GM21390 (cell line): ENCODE measurements around the gene HOXC11.

ENCODE experiments used
- ATAC-seq: cut with Tn5 transposase; IDR thresholded peaks from one replicate; pipeline ENCODE4 v1.9.1; 2021; ENCODE audit not compliant: unreplicated experiment

The HOXC11 gene

DNA sequence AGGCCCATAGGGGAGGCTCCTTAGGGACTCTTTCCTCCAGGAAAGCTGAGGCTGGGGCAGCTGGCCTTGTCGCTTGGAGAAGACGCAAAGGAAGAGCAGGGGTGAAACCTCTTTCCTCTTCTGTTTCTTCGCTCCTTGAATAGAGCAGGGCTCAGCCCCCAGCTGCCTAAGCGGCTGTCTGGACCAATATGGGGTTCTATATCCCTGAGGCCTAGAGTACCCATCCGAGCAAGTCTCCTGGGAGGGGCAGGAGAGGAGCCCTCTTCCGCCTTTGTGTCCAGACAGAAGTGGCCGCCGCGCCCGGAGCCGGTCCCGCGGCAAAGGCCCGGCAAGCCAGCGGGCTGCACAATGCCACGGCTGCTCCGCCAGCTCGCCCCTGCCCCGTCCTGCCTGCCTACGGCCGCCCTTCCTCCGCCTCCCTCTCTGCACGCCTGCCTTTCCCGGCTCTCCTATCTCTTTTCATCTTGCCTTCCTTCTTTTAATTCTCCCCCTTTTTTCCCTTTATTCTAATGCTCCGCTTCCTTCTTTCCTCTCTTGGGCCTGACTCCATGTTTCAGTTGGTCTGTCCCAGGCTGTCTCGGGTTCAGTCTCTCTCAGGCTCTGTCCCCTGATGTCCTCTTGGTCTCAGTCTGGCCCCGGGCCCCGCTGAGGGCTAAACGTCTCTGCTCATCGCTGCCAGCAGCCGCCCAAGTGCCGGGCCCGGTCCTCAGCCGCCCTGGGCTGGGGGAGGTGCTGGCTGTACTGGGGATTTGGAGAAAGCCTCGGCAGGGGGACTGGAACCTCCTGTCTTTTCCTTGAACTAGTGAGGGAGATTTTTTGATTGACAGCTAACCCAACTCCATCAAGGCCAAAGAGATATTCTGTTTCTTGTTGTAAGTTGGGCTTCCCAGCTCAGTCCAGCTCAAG lies 24.5 kb downstream of the HOXC11 start:
- no peak for ATAC-seq

DNA sequence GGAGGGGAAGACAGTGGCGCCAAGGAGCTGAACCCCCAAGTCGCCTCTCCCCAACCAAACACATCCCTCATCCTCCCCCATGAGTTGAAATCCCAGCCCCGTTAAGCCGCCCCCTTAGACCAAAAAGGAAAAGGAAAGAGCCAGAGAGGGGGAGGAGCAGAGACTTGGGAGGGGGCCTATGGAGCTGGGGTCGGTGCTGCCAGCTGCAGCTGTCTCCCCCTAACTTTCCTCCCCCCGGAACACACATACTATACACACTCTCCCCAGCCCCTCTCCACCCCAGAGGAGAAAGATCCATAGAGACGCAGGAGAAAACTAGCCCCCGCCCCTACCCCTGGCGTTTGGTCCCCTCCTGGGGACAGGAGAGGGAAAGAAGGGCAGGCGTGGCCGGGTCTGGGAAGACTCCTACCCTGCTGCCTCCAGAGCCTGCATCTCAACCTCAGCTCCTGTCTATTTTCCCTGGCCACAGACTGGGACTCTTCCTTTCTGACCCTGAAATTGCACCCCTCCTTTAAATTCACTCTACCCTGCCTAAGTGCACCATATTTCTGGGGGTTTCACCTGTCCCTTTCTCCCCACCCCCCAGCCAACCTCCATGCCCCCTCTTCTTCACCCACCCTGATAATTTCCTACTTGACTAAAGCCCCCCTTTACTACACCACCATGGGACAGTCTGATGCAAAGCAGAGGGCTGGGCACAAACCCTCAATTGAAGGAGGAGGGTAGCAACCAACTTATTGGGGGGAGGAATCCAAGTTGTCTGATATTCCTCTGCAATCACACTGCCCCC lies 25.4 kb downstream of the HOXC11 start:
- ATAC-seq, result no peak

DNA sequence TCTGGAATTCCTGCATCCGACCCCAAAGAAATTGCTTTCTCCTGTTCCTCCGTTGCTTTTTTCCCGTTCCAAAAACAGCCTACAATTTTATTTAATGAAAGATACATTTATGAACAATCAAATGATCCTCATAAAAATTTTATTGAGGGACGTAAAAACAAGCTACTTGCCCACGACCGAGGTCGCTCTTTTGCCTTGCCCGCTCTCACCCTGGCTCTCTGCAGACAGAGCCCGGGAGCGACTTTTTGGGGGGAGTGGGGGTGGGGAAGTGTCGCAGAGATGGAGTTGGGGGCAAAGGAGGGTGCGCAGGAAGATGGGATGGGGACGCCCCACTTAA lies 25.9 kb downstream of the HOXC11 start:
- no peak for ATAC-seq

DNA sequence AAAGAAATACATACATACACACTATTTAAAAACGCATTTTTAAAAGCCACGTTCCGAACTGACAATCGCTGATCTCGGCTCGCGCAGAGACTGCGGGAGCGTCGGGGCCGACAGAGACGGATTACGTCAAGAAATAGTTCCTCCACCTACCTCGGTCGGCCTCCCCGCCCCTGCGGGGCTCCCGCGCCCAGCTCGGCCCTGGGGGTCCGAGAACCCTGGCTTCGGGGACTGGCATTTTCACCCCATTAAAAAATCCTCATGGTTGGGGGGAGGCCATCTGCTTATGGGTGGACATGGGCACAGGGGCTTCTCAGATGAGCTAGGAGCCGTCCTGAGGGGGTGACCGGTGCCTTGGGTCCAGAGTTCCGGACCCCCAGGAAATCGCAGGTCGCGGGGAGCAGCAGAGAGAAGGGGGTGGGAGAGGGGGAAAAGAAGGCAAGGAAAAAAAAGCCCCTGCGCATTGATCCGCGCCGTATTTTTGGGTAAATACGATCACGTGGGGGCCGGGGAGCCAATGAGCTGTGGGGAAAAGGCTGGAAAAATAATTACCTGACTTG lies 26.7 kb downstream of the HOXC11 start:
- ATAC-seq, result no peak

DNA sequence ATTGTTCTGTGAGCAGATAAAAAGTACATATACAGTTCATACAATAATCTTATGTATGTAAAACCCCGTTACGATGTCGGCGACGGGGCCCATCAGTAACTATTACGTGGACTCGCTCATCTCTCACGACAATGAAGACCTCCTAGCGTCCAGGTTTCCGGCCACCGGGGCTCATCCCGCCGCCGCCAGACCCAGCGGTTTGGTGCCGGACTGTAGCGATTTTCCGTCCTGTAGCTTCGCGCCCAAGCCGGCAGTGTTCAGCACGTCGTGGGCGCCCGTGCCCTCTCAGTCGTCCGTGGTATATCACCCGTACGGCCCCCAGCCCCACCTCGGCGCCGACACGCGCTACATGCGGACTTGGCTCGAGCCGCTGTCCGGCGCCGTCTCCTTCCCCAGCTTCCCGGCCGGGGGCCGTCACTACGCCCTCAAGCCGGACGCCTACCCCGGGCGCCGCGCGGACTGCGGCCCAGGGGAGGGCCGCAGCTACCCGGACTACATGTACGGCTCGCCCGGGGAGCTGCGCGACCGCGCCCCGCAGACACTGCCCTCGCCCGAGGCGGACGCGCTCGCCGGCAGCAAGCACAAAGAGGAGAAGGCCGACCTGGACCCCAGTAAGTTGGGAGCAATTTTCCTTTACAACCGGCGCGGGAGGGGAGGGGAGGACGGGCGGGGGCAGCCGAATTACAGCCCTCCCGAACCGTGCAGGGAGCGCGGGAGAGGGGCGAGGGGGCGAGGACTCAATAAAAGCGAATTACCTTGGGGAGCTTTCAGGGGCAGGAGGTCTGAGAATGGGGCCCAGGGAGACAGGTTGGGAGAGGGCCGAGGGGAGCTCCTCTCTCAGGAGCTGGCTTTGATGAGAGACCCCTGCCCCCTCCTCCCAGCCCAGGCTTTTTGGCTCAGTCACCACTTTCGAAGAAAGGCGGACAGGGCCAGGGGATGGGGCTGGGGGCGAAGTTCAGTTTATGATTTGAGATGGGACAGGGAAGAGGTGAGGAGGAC lies 27.5 kb downstream of the HOXC11 start, which contains the start of gene HOXC9:
Gene HOXC9, plus strand, starts transcription at position 46 of the 999 bp plus-strand sequence. Its CDS starts 28 bp downstream, at position 74.
- no peak for ATAC-seq

DNA sequence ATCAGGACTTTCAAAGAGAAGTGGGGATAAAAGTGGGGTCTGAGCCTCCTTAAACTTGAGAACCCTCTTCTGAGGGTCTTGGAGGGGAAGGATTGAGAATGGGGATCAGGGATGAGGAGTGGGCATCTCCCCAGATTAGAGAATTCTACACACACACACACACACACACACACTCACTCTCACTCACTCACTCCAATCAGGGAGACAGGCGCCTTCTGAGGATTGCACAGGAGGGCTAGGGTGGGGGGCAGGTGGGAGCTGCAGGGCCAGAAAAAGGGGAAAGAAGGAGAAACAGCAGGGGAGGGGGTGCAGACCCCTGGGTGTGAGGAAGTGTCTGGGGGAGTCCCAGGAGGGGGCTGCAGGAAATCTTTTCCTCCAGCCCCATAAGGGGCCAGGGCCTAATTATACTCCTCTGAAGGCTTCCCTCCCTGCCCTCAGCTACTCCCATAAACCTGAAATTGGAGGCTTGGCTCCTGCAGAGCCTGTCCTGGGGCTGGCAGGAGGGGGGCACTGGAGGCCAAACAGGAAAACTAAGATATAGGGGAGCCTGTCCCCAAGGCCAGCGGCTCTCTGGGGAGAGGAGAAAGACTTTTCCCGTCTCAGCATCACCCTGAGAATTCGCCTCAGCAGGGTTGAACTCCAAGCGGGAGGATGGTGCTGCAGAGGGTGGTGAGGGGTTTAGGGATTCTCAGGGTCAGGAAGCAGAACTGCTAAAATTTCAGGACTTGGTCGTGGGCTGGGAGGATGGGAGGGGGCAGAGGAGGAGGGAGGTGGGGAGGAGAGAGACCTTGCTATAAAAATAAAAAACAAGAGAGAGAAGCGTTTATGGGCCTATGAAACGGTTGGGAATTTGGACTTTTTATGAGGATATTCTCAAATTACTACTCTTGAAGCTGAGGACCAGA lies 28.6 kb downstream of the HOXC11 start:
- no peak for ATAC-seq

DNA sequence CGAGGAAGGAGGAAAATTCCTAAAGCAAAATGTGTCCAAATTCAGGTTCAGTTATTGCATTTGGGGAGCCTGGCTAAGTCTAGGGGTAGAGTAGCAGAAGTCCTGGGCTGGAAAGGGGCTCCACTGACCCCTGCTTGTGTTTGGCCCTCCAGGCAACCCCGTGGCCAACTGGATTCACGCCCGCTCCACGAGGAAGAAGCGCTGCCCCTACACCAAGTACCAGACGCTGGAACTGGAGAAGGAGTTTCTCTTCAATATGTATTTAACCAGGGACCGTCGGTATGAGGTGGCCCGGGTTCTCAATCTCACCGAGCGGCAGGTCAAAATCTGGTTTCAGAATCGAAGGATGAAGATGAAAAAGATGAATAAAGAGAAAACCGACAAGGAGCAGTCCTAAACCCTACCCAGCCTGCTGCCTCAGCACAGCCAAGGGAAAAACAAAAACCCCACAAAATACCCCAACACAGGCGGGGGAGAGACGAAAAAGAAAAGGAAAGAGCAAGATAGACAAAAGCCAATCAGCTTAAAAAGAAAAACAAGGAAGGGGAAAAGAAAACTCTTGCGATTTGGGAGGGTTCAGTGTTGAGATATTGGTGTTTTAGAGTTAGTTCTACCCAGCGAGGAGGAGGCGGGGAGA lies 29.5 kb downstream of the HOXC11 start:
- ATAC-seq, result no peak

DNA sequence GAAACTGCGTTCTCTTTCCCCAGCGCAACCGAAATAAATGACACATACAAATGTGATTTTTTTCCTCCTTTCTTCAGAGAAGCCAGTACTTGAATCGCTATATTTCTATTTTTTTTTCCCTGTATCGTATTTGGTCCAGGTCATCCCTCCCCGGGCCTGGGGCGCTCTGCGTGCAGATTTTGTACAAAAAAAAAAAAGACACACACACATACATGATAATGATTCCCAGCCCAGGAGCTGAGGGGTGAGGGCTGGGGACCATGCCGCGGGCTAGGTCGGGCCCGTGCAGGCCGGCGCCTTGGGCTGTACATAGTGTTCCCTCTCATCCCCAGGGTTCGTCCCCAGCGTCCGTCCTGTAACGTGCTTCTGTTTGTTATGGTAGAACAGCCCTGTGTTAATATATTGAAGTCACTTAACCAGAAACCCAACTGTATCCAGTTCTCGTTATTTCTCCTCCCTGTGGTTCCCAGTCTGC lies 30.0 kb downstream of the HOXC11 start:
- no peak for ATAC-seq

DNA sequence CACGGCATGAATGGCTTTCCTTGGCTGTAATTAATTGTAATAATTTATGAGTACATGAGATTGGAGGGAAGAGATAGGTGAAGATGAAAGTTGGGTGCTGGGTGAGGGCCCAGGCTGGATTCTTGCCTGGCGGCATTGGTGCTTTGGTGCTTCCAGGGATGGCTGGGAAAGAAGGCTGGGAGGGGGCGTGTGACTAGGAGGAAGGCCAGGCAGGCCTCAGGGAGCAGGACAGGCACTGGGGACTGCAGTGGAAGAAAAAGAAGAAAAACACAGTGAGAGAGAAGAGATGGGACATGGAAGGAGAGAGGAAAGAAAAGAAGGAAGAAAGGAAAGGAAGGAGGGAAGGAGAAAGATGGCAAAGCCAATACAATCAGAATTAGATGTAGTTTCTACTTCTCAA lies 30.7 kb downstream of the HOXC11 start:
- no peak for ATAC-seq

DNA sequence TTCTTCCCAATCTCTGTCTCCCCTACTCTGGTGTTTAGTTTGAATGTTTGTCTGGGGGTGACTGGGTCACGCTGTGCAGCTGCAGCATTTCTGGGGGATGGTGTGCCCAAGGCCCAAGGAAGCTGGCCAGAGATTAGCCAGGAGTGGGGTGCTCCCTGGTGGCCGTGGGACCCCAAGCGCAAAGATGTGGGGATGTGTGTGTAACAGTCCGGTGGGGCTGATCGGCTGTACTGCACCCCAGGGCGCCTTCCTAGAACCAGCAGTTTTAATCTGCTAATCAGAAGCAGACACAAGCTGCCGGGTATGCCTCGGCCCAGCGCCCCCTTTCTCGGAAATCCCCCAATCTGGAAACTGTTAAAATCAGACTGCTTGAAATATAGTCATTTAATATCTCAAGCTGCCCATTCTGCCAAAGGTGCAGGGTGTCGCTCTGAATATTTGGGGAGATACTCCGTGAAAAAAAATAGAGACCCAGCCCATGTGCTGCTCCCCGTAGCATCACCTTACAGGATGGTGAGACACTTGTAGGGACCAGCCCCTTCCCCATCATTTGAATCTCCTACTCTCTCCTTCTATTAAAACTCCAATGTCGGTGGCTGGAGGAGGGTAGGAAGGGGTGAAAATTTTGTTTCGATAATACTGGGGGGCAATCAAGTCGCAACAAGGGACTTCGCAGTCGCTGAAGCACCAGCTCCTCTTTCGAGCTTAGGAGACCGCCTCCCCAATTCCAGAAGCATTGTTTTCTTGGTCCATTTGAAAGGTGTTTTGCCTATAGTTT lies 31.3 kb downstream of the HOXC11 start:
- no peak for ATAC-seq

DNA sequence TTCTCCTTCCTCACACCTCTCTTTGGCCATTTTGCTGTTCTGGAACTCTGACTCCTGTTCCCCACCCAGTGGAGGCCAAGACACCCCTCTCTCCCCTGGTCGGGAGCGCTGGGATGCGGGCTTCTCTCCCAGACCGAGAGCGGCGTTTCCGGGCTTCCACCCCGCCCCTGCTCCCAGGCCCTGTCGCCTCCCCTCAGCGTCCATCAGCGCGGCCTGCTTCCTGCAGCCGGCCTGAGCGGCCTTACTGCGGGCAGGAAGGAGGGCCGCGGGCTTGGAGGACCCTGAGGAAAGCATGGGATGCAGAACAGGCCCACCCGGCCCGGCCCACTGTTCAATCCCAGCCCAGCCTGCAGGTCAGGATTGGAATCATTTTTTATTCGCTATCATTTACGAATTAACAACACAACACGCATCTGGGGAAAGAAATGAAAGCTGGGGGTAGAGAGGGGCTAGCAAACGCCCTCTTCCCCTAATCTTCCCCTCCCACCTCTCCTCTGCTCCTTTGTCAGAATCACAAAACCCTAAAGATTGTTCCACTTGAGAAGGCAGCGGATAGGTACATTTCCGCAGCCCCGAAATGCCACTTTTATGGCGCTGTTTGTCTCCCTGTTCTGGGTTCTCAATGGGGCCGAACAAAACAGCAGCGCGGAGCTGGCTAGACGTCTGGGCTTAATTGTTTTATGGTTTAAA lies 32.1 kb downstream of the HOXC11 start:
- no peak for ATAC-seq

DNA sequence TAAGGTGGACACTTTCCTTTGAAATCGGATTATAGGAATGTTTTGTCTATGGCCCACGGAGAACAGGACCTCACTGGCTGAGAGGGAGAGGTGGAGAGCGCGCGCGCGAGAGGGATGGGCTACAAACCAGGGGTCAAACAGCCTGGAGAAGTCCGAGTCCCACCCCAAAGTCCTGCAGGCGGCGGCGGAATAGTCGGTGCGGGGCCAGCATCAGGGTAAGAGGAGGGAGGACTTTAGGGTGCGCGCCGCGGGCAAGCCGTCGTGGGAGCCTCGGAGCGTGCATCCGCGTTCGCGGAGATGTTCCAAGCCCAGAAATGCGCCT lies 32.6 kb downstream of the HOXC11 start:
- ATAC-seq, result no peak

DNA sequence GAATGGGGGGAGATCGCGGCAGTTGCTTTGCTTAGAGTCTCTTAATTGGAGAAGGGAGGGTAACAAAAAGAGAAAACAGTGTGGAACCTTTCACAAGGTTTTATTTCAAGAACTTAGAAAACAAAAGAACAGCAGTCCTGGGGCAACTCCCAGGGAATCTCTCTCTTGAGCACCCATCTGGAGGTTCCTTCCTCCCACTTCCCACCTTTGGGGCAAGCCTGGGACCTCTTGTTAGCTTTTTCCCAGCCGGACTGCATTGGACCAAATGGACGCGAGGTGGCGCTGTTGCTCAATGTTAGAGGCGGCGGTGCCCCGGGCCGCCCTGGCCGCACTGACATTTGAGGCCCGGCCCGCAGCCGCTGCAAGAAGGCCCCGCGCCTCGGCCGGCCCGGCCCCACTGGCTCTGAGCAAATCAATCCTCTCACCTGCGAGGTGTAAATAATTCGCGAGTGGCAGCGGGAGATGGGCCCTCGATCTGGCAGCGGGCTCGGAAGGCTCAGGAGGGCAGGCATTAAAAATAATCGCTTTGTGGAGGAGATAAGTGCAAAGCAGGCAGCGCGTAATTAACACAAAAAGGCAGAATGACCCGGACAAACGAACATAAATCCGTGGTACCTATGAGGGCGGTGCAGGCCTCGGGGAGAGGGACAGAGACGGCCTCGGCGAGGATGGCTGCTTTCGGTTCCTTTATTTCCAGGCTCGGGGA lies 33.1 kb downstream of the HOXC11 start:
- ATAC-seq, result peak; percentile 49

DNA sequence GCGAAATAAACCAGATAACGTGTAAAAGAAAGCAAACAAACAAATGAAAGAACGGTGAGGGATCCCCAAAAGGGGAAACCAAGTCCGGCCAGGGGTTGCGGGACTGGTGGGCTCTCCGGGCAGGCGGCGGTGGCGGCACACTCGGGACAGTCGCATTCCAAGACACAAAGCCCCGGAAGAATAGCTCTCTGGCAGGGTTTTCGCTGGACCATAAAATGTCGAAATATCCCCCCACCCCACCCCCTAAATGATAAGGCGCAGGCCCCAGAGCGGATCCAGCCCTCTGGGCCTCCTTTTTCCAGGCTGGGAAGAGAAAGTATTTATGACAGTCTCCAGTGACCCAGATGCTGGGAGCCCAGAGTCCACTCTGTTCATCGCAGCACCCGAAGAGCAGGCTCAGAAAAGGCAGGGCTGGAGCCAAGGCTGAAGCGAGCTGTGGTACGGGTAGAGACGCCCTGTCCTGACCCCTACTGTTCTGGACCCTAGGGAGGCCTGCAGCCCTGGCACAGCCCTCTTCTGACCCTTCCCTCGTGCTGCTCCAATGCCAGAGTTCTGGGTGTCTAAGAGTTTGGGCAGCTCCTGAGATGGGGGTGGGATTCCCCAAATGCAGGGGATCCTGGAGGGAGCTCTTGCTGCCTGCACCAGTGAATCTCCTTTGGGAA lies 33.8 kb downstream of the HOXC11 start:
- no peak for ATAC-seq

DNA sequence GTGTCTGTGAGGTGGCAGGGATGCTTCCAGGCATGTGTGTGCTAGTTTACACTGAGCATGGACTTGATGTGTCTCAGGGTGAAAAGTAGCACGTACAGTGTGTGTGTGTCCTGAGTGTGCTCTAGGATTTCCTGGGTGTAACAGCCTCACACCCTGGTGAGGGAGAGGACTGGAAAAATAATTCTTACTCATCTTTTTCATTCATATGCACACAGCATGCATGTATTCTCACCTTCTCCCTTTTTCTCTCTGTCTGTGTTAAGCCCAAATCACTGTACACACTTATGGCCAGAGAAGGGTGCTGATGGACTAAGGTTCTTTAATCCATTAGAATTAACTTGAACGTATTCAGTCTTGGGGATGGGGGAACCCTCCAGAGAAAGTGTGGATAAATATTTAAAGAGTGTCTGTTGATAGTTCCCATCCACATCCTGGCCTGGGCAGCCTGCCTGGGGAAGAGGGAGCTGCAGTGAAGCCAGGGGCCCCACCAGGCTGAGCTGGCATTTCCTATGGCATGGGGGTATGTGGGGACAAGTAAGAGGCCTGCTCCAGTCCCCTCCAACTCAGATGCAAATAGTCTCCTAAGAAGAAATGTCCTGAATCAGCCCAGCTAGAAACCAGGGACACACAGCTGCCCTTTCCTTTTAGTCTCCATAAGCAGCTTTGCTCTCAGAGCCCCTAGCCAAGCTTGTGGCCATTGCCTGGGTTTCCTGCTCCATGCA lies 34.8 kb downstream of the HOXC11 start:
- ATAC-seq, result no peak

DNA sequence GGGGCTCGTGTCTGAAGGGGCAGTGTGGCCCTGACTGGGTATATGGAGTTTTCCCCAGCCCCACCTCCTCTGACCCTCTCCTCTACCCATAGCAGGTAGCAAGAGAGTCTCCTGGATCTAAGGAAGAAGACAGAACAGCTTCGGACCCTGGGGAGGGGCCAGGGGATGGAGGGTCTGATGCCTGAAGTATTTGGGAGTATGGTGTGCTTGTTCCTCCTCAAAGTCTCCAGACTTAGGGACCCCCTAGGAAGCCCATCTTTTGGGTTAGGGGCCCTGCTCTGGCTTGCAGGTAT lies 35.3 kb downstream of the HOXC11 start:
- ATAC-seq, result no peak
